ENCODE results near the gene TMEM106C.

The TMEM106C gene

DNA sequence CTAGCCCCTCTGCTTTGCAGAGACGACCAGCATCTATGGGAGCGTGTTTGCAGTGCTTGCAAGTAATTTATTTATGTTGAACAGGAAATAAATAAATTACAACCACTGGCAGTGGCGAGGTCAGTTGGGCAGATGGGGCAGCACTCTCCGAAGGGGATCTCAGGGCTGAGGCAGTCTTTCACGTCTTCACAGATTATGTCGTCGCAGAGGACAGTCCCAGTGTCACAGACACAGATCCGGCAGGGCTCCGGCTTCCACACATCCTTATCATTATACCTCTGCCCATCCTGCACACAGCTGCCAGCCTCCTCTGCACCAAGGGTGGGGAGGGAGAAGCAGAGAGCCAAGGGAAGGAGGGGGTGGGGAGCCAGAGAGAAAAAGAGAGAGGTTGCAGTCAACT lies 36.4 kb downstream of the TMEM106C start:
- H3K79me2 ChIP-seq (ENCODE audit: control insufficient read depth, insufficient read depth, low read length, poor library complexity) = no peaks in the 10 kb centered on the region
- no peak overlapping the region for H3K4ac ChIP-seq (ENCODE audit: low read depth, low read length)
- H4K8ac ChIP-seq (ENCODE audit: low read depth, low read length) = no peak overlapping the region
- peaks cover 22 to 40% of the 10 kb centered on the region in 2 experiments for H3K4me1 ChIP-seq (ENCODE audit: control insufficient read depth in 1 of 2, insufficient read depth in 2 of 2, low read length in 2 of 2)
- H3K4me2 ChIP-seq (ENCODE audit: low read length) = no peak overlapping the region
- H3K23ac ChIP-seq (ENCODE audit: low read length) = no peak overlapping the region
- no CpG with 5 or more reads among the region's 9 CpGs for WGBS (ENCODE audit: extremely low coverage, insufficient coverage, insufficient read length)
- H2AK5ac ChIP-seq (ENCODE audit: low read length) = no peak overlapping the region
- H3K9me3 ChIP-seq (ENCODE audit: insufficient read depth, low read depth, low read length) = no peaks in the 10 kb centered on the region
- no peak overlapping the region for H2BK120ac ChIP-seq (ENCODE audit: insufficient read depth, low read length, poor library complexity)
- no peak overlapping the region for H4K12ac ChIP-seq (ENCODE audit: low read depth, low read length)
- no peak overlapping the region for H3K18ac ChIP-seq (ENCODE audit: low read length)
- no peak overlapping the region for H2BK5ac ChIP-seq (ENCODE audit: low read depth, low read length, poor library complexity)
- H3K4me3 ChIP-seq (ENCODE audit: low read depth, low read length) = no peak overlapping the region
- H3K14ac ChIP-seq (ENCODE audit: low read length) = no peak overlapping the region
- peaks cover 26% of the 10 kb centered on the region for H3K79me1 ChIP-seq (ENCODE audit: low read length)
- H3K9ac ChIP-seq (ENCODE audit: low read length) = no peak overlapping the region
- no peak overlapping the region for H2BK12ac ChIP-seq (ENCODE audit: low read length)
- H3K27me3 ChIP-seq (ENCODE audit: insufficient read depth, low read length) = peaks cover 28% of the 10 kb centered on the region
- no peak overlapping the region for H2AFZ ChIP-seq (ENCODE audit: insufficient read depth, low read length, poor library complexity)
- H4K91ac ChIP-seq (ENCODE audit: low read depth, low read length) = no peak overlapping the region
- H3K27ac ChIP-seq (ENCODE audit: low read depth, low read length) = no peak overlapping the region
- peaks cover 21 to 26% of the 10 kb centered on the region in 2 experiments for H3K36me3 ChIP-seq (ENCODE audit: control insufficient read depth in 1 of 2, insufficient read depth in 2 of 2, low read length in 2 of 2)
- DNase-seq = no peak

DNA sequence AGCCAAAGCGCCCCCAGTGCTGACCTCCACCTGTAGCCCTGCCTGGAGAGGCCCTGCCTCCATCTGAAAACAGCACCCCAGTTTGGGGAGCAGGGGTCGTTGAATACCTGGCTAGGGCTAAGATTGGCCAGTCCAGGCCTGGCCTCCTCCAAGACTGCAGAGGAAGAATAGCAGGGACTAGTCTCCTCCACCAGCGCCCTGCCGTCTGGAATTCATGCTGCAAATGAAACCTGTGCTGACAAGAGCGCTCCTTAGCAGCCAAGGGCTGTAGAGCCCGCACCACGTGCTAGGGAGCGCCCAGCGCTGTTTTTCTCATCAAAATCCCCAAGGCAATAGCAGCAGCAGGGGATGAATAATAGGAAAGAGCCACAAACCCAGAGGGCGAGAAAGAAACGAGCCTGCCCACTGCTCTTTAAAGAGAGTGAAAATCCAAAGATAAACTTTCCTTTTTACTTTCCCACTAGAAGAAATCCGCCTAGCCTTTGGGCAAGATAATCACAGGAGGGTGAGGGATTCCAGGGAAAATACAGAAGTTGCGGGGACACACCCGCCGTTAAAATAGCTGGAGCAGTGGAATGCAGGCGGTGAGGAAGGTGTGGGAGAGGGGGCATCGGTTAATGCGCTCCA lies 37.6 kb downstream of the TMEM106C start:
- Histone ChIP-seq H3K23ac (ENCODE audit: low read length) (no peak overlapping the region), H2BK120ac (ENCODE audit: insufficient read depth, low read length, poor library complexity) (peak overlapping the region; percentile 18), H2AFZ (ENCODE audit: insufficient read depth, low read length, poor library complexity) (no peak overlapping the region), H3K9me3 (ENCODE audit: insufficient read depth, low read depth, low read length) (no peaks in the 10 kb centered on the region), H4K12ac (ENCODE audit: low read depth, low read length) (no peak overlapping the region), H2BK5ac (ENCODE audit: low read depth, low read length, poor library complexity) (peak overlapping the region; percentile 8), H3K27ac (ENCODE audit: low read depth, low read length) (peak overlapping the region; percentile 31), H3K36me3 (ENCODE audit: control insufficient read depth in 1 of 2, insufficient read depth in 2 of 2, low read length in 2 of 2) (peaks cover 9 to 15% of the 10 kb centered on the region in 2 experiments), H3K9ac (ENCODE audit: low read length) (peak overlapping the region; percentile 18), H2AK5ac (ENCODE audit: low read length) (no peak overlapping the region), H3K27me3 (ENCODE audit: insufficient read depth, low read length) (peaks cover 38% of the 10 kb centered on the region), H3K18ac (ENCODE audit: low read length) (peak overlapping the region; percentile 27), H3K4ac (ENCODE audit: low read depth, low read length) (no peak overlapping the region), H4K8ac (ENCODE audit: low read depth, low read length) (no peak overlapping the region), H3K4me3 (ENCODE audit: low read depth, low read length) (peak overlapping the region; percentile 50), H3K14ac (ENCODE audit: low read length) (no peak overlapping the region), H2BK12ac (ENCODE audit: low read length) (peak overlapping the region; percentile 40), H3K79me1 (ENCODE audit: low read length) (peaks cover 32% of the 10 kb centered on the region), H3K4me2 (ENCODE audit: low read length) (peak overlapping the region; percentile 89), H3K4me1 (ENCODE audit: control insufficient read depth in 1 of 2, insufficient read depth in 2 of 2, low read length in 2 of 2) (peaks cover 26 to 47% of the 10 kb centered on the region in 2 experiments), H3K79me2 (ENCODE audit: control insufficient read depth, insufficient read depth, low read length, poor library complexity) (no peaks in the 10 kb centered on the region), H4K91ac (ENCODE audit: low read depth, low read length) (no peak overlapping the region)
- no CpG with 5 or more reads among the region's 18 CpGs for WGBS (ENCODE audit: extremely low coverage, insufficient coverage, insufficient read length)
- DNase-seq = peak; percentile 93

DNA sequence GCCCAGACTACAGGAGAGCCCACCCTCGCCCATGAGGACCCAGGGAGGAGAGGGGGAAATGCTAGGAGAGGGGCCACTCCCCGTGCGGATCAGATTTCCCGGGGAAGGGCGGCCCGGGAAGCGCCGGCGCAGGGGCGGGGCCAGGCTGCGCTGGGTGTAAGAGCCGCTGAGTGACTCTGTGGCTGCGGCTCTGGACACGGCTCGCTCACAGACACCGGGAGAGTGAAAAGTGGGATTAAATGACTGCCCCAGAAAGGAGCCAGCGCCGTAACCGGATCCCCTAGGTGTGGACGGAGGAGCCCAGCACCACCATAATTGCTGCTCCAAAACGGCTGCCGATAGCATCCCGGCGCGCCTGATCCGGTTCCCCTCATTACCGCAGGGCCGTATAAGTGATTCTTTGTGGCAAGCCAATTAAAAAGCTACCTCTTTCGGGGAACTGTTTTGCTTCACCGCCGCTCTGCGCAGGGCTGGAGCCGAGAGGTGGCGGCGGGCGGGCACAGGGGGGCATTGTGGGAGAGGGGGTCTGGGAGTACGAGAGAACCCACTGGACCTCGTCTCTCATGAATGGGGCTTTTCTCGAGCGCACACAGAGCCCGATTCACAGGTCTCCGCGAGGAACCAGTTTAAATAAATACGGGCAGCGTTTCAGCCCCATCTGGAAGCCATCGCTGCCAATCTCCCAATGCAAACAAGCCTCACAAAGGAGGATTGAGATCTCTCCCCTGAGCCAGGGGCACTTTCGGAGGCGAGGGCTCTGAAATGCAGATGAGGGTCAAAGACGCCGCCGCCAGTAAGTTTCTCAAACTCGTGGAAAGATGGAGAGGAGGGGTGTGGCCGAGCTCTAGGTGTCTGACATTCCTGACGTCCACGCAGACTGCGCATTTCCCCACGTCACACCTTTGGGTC lies 38.4 kb downstream of the TMEM106C start:
- Histone ChIP-seq H2BK5ac (ENCODE audit: low read depth, low read length, poor library complexity) (peak overlapping the region; percentile 7), H3K4me1 (ENCODE audit: control insufficient read depth in 1 of 2, insufficient read depth in 2 of 2, low read length in 2 of 2) (peaks cover 26 to 47% of the 10 kb centered on the region in 2 experiments), H3K18ac (ENCODE audit: low read length) (peak overlapping the region; percentile 27), H4K12ac (ENCODE audit: low read depth, low read length) (no peak overlapping the region), H3K27ac (ENCODE audit: low read depth, low read length) (peak overlapping the region; percentile 31), H3K79me2 (ENCODE audit: control insufficient read depth, insufficient read depth, low read length, poor library complexity) (no peaks in the 10 kb centered on the region), H3K23ac (ENCODE audit: low read length) (no peak overlapping the region), H3K4me3 (ENCODE audit: low read depth, low read length) (peak overlapping the region; percentile 59), H3K9ac (ENCODE audit: low read length) (peak overlapping the region; percentile 37), H2AK5ac (ENCODE audit: low read length) (no peak overlapping the region), H2AFZ (ENCODE audit: insufficient read depth, low read length, poor library complexity) (peak overlapping the region; percentile 32), H2BK120ac (ENCODE audit: insufficient read depth, low read length, poor library complexity) (peak overlapping the region; percentile 18), H3K36me3 (ENCODE audit: control insufficient read depth in 1 of 2, insufficient read depth in 2 of 2, low read length in 2 of 2) (peaks cover 8 to 10% of the 10 kb centered on the region in 2 experiments), H3K4ac (ENCODE audit: low read depth, low read length) (no peak overlapping the region), H3K4me2 (ENCODE audit: low read length) (peak overlapping the region; percentile 89), H4K8ac (ENCODE audit: low read depth, low read length) (peak overlapping the region; percentile 10), H3K79me1 (ENCODE audit: low read length) (peaks cover 32% of the 10 kb centered on the region), H2BK12ac (ENCODE audit: low read length) (peak overlapping the region; percentile 40), H3K27me3 (ENCODE audit: insufficient read depth, low read length) (peaks cover 39% of the 10 kb centered on the region), H3K14ac (ENCODE audit: low read length) (no peak overlapping the region), H3K9me3 (ENCODE audit: insufficient read depth, low read depth, low read length) (no peaks in the 10 kb centered on the region), H4K91ac (ENCODE audit: low read depth, low read length) (peak overlapping the region; percentile 63)
- no CpG with 5 or more reads among the region's 57 CpGs for WGBS (ENCODE audit: extremely low coverage, insufficient coverage, insufficient read length)
- DNase-seq = peak; percentile 69 to 74

DNA sequence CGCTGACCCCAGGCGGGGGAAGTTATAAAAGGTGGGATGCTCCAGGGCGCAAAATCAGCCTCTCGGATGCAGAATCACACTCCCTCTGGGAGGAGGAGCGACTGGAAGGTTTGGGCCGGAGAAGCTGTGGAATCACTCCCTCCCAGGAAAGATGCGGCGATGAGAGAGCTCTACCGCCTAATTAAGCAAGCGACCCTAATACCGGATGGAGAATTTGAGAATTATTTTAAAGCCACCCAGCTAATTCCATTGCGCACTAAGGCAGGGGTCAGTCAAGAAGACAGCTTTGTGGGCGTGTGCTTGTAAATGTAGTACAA lies 39.0 kb downstream of the TMEM106C start:
- H3K4ac ChIP-seq (ENCODE audit: low read depth, low read length) = no peak overlapping the region
- H3K9me3 ChIP-seq (ENCODE audit: insufficient read depth, low read depth, low read length) = no peaks in the 10 kb centered on the region
- peak overlapping the region; percentile 52 for H3K4me3 ChIP-seq (ENCODE audit: low read depth, low read length)
- H3K36me3 ChIP-seq (ENCODE audit: control insufficient read depth in 1 of 2, insufficient read depth in 2 of 2, low read length in 2 of 2) = peaks cover 8% of the 10 kb centered on the region in 2 experiments
- H4K12ac ChIP-seq (ENCODE audit: low read depth, low read length) = no peak overlapping the region
- H2BK5ac ChIP-seq (ENCODE audit: low read depth, low read length, poor library complexity) = no peak overlapping the region
- peaks cover 39% of the 10 kb centered on the region for H3K27me3 ChIP-seq (ENCODE audit: insufficient read depth, low read length)
- H3K79me1 ChIP-seq (ENCODE audit: low read length) = peaks cover 32% of the 10 kb centered on the region
- H3K23ac ChIP-seq (ENCODE audit: low read length) = no peak overlapping the region
- no peak overlapping the region for H3K27ac ChIP-seq (ENCODE audit: low read depth, low read length)
- H2BK120ac ChIP-seq (ENCODE audit: insufficient read depth, low read length, poor library complexity) = peak overlapping the region; percentile 41
- H4K8ac ChIP-seq (ENCODE audit: low read depth, low read length) = peak overlapping the region; percentile 10
- no peak overlapping the region for H3K14ac ChIP-seq (ENCODE audit: low read length)
- H4K91ac ChIP-seq (ENCODE audit: low read depth, low read length) = peak overlapping the region; percentile 63
- H3K4me2 ChIP-seq (ENCODE audit: low read length) = peak overlapping the region; percentile 89
- DNase-seq = peak in 1 of 2 donors; percentile 25
- H2AK5ac ChIP-seq (ENCODE audit: low read length) = no peak overlapping the region
- WGBS (ENCODE audit: extremely low coverage, insufficient coverage, insufficient read length) = no CpG with 5 or more reads among the region's 13 CpGs
- no peak overlapping the region for H2BK12ac ChIP-seq (ENCODE audit: low read length)
- no peaks in the 10 kb centered on the region for H3K79me2 ChIP-seq (ENCODE audit: control insufficient read depth, insufficient read depth, low read length, poor library complexity)
- H3K4me1 ChIP-seq (ENCODE audit: control insufficient read depth in 1 of 2, insufficient read depth in 2 of 2, low read length in 2 of 2) = peaks cover 25 to 44% of the 10 kb centered on the region in 2 experiments
- H3K18ac ChIP-seq (ENCODE audit: low read length) = no peak overlapping the region
- H2AFZ ChIP-seq (ENCODE audit: insufficient read depth, low read length, poor library complexity) = no peak overlapping the region
- no peak overlapping the region for H3K9ac ChIP-seq (ENCODE audit: low read length)
